Skeletal muscle satellite cell (primary cell): Measurements from ENCODE around the gene GPATCH2.
"Not testable (repeated sequence)": the region's sequence is repeated elsewhere in the genome, so short reads cannot be mapped to it uniquely, and the experiment has no call there.

Experiments
- H3K27me3 ChIP-seq: 2 replicates; pipeline ENCODE4 v1.7.0; 2013; ENCODE audit warnings: low read length; ENCODE audit not compliant: control insufficient read depth, insufficient read depth
- H3K36me3 ChIP-seq: 2 replicates; pipeline ENCODE4 v1.7.0; 2013; ENCODE audit warnings: mild to moderate bottlenecking, control low read depth, low read length; ENCODE audit not compliant: insufficient read depth
- H3K4me1 ChIP-seq: 2 replicates; pipeline ENCODE4 v1.7.0; 2013; ENCODE audit warnings: low read length; ENCODE audit not compliant: control insufficient read depth, insufficient read depth
- H3K4me2 ChIP-seq: 2 replicates; pipeline ENCODE4 v1.7.0; 2013; ENCODE audit warnings: mild to moderate bottlenecking, low read length
- H3K4me3 ChIP-seq: 2 replicates; pipeline ENCODE4 v1.7.0; 2013; ENCODE audit warnings: low read length
- H3K9ac ChIP-seq: 2 replicates; pipeline ENCODE4 v1.7.0; 2013; ENCODE audit warnings: mild to moderate bottlenecking, low read depth, low read length, moderate library complexity
- H3K9me3 ChIP-seq: replicated peaks from 2 replicates; pipeline ENCODE4 v1.7.0; 2013; ENCODE audit warnings: mild to moderate bottlenecking, control low read depth, low read length

The GPATCH2 gene

DNA sequence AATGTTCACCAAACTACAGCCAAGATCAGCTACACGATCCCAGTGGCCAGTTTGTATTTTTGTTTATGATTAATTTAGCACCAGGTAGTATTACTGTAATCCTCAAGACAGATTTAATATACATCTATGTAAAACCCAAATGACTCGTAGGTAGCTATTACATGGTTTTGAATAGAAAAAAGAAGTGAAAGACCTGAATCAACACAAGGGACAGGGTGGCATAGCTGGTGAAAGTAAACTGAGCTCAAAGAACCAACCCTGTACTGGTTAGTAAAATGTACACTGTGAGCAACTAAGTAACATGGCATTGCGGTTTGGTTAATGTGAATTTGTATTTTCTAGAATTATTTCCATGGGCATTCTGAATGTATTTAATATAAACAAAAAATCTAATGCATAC, 8.8 kb downstream of the GPATCH2 start:
- H3K27me3 ChIP-seq = no peaks in the 10 kb centered on the region
- H3K9me3 ChIP-seq = no peaks in the 10 kb centered on the region
- H3K4me3 ChIP-seq = no peak overlapping the region
- no peaks in the 10 kb centered on the region for H3K4me1 ChIP-seq
- no peak overlapping the region for H3K9ac ChIP-seq
- H3K36me3 ChIP-seq = peaks cover 6% of the 10 kb centered on the region
- H3K4me2 ChIP-seq = no peak overlapping the region

- Histone ChIP-seq H3K9me3 (no peaks in the 10 kb centered on the region), H3K9ac (no peak overlapping the region), H3K27me3 (no peaks in the 10 kb centered on the region), H3K4me2 (no peak overlapping the region), H3K4me3 (no peak overlapping the region), H3K4me1 (no peaks in the 10 kb centered on the region), H3K36me3 (peaks cover 6% of the 10 kb centered on the region)
Observed at GRCh38 chr1:217620814-217621213, 10.1 kb downstream of the GPATCH2 start.

- Histone ChIP-seq H3K36me3 (peaks cover 7% of the 10 kb centered on the region), H3K9me3 (no peaks in the 10 kb centered on the region), H3K4me2 (no peak overlapping the region), H3K27me3 (no peaks in the 10 kb centered on the region), H3K9ac (no peak overlapping the region), H3K4me3 (no peak overlapping the region), H3K4me1 (no peaks in the 10 kb centered on the region)
Observed at GRCh38 chr1:217617126-217617525, 13.8 kb downstream of the GPATCH2 start.

DNA sequence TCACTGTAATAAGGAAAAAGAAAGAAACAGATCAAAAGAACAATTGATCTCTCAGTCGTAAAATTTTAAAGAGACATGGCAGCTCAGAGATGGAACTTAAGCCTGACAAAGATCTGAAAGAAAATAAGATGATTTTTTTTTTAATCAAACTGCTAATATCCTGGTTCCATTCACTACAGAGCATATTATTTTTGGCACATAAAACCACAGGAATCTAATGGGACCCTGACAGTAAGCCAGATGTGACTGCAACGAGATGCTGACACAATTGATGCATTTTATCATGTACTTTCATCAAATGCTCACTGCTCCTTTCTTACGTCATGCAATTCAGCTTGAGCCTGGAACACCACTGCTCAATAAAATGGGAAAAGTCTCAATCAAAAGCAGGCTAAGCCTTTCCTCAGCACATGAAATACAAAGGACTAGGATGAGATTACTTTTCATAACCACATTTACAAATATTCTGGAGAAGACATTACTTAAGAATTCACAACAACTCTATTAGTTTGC, 16.6 kb downstream of the GPATCH2 start:
- no peak overlapping the region for H3K9ac ChIP-seq
- H3K4me3 ChIP-seq = no peak overlapping the region
- H3K36me3 ChIP-seq = peaks cover 12% of the 10 kb centered on the region
- H3K4me2 ChIP-seq = no peak overlapping the region
- no peaks in the 10 kb centered on the region for H3K9me3 ChIP-seq
- no peaks in the 10 kb centered on the region for H3K27me3 ChIP-seq
- H3K4me1 ChIP-seq = no peaks in the 10 kb centered on the region

DNA sequence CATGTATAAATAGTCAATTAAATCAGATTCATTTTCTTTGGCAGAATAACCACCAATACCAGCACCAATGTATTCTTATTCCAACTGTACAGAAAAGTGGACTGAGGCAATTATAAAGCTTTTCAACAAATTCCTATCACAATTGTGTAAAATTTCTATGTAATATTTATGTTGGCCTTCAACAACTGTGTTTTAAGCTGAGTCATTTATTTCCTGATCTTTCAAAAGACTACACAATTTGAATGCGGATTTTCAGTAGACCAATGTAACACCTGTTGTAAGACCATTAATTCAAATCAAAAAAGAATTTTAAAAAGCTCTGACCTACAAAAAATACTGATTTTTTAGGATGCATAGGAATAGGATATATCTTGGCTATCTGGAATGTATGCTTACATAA, 25.5 kb downstream of the GPATCH2 start:
- Histone ChIP-seq H3K27me3 (no peaks in the 10 kb centered on the region), H3K4me2 (no peak overlapping the region), H3K36me3 (peaks cover 4% of the 10 kb centered on the region), H3K9me3 (no peaks in the 10 kb centered on the region), H3K4me3 (no peak overlapping the region), H3K9ac (no peak overlapping the region), H3K4me1 (no peaks in the 10 kb centered on the region)

GRCh38 chr1:217602380-217602779, 28.5 kb downstream of the GPATCH2 start:
- peaks cover 10% of the 10 kb centered on the region for H3K36me3 ChIP-seq
- no peaks in the 10 kb centered on the region for H3K27me3 ChIP-seq
- H3K9me3 ChIP-seq = no peaks in the 10 kb centered on the region

DNA sequence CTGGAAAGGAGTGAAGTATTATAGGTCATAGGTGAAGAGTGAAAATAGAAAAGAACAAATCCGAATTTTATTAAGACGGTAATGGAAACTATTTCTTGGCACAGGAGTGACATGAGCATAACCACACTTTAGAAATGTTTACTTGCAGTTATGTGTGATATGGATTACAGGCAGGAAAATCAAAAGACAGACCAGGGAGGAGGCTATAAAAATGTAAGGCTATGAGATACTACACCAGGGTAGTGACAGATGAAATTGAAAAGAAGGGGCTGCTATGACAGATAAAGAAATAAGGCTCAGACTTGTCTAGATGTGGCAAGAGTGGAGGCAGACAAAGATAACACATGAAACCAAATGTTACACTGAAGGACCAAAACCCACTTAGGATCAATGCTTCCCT, 31.7 kb downstream of the GPATCH2 start:
- no peaks in the 10 kb centered on the region for H3K9me3 ChIP-seq
- H3K36me3 ChIP-seq = peaks cover 15% of the 10 kb centered on the region
- H3K4me1 ChIP-seq = no peaks in the 10 kb centered on the region
- no peak overlapping the region for H3K9ac ChIP-seq
- no peaks in the 10 kb centered on the region for H3K27me3 ChIP-seq
- no peak overlapping the region for H3K4me3 ChIP-seq
- H3K4me2 ChIP-seq = no peak overlapping the region

More at GRCh38 chr1:217602380-217602779, 28.5 kb downstream of the GPATCH2 start:
- H3K9ac ChIP-seq = no peak overlapping the region
- H3K4me2 ChIP-seq = no peak overlapping the region
- H3K4me1 ChIP-seq = no peaks in the 10 kb centered on the region
- no peak overlapping the region for H3K4me3 ChIP-seq

- Histone ChIP-seq H3K4me3 (no peak overlapping the region), H3K4me1 (no peaks in the 10 kb centered on the region), H3K9me3 (no peaks in the 10 kb centered on the region), H3K4me2 (no peak overlapping the region), H3K27me3 (no peaks in the 10 kb centered on the region), H3K36me3 (no peaks in the 10 kb centered on the region), H3K9ac (no peak overlapping the region)
Observed at GRCh38 chr1:217590598-217590997, 40.3 kb downstream of the GPATCH2 start.

DNA sequence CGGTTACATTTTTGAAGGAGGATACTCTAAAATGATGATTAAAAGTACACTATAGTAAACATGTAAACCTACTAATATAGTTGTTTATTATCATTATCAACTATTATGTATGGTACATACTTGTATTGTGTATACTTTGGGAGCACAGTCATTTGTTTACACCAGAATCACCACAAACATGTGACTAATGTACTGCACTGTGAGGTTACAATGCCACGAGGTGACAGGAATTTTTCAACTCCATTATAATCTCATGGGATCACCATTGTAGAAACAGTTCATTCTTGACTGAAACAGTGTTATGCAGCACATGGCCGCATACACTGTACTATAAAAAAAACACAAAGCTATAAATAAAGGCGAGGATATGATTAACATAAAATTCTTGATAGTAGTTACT, 44.3 kb downstream of the GPATCH2 start:
- Histone ChIP-seq H3K27me3 (no peaks in the 10 kb centered on the region), H3K9ac (no peak overlapping the region)

DNA sequence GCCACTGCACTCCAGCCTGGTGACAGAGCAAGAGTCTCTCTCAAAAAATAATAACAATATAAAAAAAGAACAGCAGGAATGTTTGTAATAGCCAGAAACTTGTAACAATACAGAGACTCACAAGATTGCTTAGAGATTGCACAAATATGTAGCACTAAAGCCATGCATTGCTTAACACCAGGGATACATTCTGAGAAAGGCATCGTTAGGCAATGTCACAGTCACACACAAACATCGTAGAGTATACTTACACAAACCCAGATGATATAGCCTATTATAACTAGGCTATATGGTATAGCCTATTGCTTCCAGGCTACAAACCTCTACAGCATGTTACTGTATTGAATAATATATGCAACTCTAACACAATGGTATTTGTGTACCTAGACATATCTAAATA, 45.3 kb downstream of the GPATCH2 start:
- no peaks in the 10 kb centered on the region for H3K27me3 ChIP-seq
- H3K9me3 ChIP-seq = no peaks in the 10 kb centered on the region
- peaks cover 5% of the 10 kb centered on the region for H3K36me3 ChIP-seq
- H3K9ac ChIP-seq = no peak overlapping the region
- H3K4me1 ChIP-seq = no peaks in the 10 kb centered on the region
- no peak overlapping the region for H3K4me3 ChIP-seq
- no peak overlapping the region for H3K4me2 ChIP-seq

More for the DNA sequence above, 44.3 kb downstream of the GPATCH2 start:
- no peak overlapping the region for H3K4me3 ChIP-seq
- no peaks in the 10 kb centered on the region for H3K36me3 ChIP-seq
- no peaks in the 10 kb centered on the region for H3K9me3 ChIP-seq
- H3K4me1 ChIP-seq = no peaks in the 10 kb centered on the region
- H3K4me2 ChIP-seq = no peak overlapping the region

DNA sequence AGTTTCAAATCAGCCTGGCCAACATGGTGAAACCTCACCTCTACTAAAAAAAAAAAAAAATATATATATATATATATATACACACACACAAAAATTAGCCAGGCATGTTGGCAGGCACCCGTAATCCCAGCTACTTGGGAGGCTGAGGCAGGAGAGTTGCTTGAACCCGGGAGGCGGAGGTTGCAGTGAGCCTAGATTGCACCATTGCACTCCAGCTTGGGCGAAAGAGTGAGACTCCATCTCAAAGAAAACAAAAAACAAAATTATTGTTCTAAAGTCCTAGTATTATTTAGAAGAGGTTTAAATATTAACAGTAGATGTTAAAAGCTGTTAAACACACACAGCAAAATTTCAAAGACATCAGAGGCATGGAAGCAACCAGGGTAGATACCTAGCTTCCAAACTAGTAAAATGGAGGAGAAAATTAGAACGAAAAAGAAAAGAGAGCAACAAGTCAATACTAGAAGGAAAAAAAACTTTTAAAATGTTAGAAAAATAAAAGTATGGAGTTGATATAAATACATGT, 46.5 kb downstream of the GPATCH2 start:
- not testable (repeated sequence) for H3K4me1 ChIP-seq, H3K9me3 ChIP-seq, H3K36me3 ChIP-seq, H3K4me2 ChIP-seq, H3K27me3 ChIP-seq, H3K9ac ChIP-seq, H3K4me3 ChIP-seq

- H3K36me3 ChIP-seq = peaks cover 5% of the 10 kb centered on the region
- no peaks in the 10 kb centered on the region for H3K9me3 ChIP-seq
- no peaks in the 10 kb centered on the region for H3K4me1 ChIP-seq
- no peak overlapping the region for H3K4me2 ChIP-seq
- no peak overlapping the region for H3K4me3 ChIP-seq
- H3K27me3 ChIP-seq = no peaks in the 10 kb centered on the region
- H3K9ac ChIP-seq = no peak overlapping the region
Observed at GRCh38 chr1:217577336-217577735, 53.6 kb downstream of the GPATCH2 start.
